GM21619 (cell line): ENCODE measurements around the gene RHOV.
A peak's percentile ranks its signal among the peaks of the same experiment; 100 is the strongest.

ENCODE experiments used
- ATAC-seq: cut with Tn5 transposase; IDR thresholded peaks from one replicate; pipeline ENCODE4 v1.9.1; 2021; ENCODE audit not compliant: unreplicated experiment

The RHOV gene

DNA sequence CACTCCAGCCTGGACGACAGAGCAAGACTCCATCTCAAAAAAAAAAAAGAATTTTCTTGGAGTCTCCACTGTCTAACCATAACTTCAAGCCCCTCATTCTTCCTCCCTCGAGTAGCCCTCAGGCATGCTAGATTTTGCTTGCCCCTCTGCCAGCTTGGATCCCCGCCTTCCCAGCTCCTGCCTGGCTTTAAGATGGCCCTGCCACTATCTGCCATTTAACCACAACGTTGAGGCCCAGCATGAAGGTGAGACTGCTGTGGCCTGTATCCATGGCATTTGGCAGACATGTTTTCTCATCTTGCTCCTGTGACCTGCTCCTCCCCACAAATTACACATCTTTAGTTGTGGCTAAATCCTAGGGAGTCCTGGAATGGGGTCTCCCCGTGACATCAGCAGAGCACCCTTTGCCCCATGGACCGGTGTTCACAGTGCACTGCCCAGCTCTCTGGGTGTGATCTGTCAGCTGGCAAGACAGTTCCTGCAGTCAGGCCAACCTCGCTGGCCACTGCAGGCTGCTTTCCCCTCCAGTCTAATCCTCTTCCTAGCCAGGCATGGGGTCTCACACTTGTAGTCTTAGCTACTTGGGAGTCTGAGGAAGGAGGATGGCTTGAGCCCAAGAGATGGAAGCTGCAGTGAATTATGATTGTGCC lies 30.6 kb upstream of the RHOV start:
- ATAC-seq, result no peak

DNA sequence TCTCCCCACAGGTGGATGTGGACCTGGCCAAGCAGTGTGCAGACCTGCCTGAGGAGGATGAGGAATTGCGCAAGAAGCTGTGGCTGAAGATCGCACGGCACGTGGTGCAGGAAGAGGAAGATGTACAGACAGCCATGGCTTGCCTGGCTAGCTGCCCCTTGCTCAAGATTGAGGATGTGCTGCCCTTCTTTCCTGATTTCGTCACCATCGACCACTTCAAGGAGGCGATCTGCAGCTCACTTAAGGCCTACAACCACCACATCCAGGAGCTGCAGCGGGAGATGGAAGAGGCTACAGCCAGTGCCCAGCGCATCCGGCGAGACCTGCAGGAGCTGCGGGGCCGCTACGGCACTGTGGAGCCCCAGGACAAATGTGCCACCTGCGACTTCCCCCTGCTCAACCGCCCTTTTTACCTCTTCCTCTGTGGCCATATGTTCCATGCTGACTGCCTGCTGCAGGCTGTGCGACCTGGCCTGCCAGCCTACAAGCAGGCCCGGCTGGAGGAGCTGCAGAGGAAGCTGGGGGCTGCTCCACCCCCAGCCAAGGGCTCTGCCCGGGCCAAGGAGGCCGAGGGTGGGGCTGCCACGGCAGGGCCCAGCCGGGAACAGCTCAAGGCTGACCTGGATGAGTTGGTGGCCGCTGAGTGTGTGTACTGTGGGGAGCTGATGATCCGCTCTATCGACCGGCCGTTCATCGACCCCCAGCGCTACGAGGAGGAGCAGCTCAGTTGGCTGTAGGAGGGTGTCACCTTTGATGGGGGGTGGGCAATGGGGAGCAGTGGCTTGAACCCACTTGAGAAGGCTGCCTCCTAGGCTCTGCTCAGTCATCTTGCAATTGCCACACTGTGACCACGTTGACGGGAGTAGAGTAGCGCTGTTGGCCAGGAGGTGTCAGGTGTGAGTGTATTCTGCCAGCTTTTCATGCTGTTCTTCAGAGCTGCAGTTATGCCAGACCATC lies 28.8 kb upstream of the RHOV start:
- ATAC-seq, result no peak

DNA sequence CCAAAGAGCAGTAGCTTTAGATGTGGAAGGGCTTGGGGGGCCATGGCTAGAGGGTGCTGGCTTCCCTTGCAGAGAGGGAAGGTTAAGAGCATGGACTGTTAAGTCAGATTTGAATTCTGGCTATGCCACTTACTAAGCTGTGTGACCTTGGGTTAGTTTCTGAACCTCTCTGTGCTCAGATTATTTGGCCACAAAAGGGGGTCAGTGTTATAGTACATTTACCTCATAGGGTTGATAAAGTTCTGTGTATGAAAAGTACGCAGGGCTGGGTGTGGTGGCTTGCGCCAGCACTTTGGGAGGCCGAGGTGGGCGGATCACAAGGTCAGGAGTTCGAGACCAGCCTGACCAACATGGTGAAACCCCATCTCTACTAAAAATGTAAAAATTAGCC lies 27.0 kb upstream of the RHOV start:
- no peak for ATAC-seq

DNA sequence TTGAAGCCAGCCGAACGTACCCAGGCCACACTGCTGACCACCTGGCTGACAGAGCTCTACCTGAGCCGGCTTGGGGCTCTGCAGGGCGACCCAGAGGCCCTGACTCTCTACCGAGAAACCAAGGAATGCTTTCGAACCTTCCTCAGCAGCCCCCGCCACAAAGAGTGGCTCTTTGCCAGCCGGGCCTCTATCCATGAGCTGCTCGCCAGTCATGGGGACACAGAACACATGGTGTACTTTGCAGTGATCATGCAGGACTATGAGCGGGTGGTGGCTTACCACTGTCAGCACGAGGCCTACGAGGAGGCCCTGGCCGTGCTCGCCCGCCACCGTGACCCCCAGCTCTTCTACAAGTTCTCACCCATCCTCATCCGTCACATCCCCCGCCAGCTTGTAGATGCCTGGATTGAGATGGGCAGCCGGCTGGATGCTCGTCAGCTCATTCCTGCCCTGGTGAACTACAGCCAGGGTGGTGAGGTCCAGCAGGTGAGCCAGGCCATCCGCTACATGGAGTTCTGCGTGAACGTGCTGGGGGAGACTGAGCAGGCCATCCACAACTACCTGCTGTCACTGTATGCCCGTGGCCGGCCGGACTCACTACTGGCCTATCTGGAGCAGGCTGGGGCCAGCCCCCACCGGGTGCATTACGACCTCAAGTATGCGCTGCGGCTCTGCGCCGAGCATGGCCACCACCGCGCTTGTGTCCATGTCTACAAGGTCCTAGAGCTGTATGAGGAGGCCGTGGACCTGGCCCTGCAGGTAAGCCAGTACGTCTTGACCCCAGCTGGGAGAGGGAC lies 26.4 kb upstream of the RHOV start:
- ATAC-seq, result no peak

DNA sequence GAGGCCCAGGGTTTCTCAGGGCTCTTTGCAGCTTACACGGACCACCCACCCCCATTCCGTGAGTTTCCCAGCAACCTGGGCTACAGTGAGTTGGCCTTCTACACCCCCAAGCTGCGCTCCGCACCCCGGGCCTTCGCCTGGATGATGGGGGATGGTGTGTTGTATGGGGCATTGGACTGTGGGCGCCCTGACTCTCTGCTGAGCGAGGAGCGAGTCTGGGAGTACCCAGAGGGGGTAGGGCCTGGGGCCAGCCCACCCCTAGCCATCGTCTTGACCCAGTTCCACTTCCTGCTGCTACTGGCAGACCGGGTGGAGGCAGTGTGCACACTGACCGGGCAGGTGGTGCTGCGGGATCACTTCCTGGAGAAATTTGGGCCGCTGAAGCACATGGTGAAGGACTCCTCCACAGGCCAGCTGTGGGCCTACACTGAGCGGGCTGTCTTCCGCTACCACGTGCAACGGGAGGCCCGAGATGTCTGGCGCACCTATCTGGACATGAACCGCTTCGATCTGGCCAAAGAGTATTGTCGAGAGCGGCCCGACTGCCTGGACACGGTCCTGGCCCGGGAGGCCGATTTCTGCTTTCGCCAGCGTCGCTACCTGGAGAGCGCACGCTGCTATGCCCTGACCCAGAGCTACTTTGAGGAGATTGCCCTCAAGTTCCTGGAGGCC lies 25.6 kb upstream of the RHOV start:
- no peak for ATAC-seq

DNA sequence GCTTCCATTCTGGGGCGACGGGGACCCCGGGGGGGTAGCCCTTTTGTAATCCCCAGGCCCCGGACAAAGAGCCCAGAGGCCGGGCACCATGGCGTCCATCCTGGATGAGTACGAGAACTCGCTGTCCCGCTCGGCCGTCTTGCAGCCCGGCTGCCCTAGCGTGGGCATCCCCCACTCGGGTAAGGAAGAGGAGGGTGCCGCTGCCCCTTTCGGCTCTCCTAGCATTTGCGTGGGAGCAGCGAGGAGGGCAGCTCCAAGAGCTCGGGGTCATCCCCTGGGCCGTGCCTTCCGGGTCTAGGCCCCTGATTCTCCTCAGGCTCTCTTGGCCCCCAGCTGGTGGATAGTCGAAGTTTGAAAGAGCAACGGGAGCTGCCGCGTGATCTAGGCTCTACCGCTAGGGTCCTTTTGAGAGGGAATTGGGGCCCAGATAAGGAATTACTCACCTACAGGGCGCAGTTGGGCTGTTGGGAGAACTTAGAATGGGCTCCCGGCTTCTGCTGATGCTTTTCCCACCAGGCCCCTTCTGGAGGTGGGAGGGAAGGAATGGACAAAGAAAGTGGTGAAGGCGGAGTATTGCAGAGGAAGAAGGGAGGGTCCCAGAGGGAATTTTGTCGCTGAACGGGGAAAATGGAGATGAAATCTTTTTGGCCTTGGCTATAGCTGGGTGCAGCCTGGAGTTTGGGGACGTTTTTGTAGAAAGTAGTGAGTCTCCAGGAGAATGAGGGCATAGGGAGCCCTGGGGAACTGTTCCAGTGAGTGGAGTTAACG lies 20.8 kb upstream of the RHOV start:
- ATAC-seq, result peak; percentile 27

DNA sequence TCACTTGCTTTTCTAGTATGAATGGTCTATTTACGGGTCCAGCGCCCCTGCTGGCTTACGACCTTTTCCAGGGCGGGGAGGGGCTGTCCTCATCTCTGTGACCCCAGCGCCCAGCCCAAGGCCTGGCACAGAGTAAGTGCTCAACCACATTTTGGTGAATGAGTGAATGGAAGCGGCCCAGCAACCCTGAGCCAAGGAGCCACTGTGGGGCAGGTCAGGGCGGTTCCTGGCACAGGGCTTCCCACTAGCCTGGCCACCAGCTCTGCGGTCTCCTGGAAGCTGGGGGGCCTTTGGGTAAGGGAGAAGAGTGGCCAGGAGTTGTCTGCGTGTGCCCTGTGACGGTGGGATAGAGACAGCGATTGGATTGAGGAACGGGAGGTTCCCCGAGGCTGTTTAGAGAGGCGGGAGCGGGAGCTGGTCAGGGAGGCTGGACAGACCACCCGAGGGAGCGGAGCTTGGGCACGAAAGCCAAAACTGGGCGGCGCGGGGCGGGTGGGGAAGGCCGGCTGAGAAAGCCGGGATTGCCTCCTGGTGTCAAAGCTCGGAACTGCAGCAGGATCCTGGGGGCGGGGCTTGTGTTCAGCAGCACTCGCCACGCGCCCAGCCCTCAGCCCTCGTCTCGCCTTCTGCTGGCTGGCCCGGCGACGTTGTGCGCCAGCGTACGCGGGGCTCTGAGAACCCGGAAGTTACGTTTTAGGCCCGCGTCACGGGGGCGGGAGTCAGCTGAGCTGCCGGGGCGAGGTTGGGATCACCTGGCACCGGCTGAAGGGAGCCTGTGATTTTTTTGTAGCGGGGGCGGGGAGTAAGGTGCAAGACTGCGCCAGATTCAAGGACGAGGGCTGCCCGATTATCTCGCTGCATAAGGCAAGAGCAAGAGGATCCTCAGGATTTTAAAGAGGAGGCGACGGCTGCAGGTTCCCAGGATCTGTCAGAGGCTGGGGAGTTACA lies 20.0 kb upstream of the RHOV start, which contains the start of gene VPS18:
VPS18 (plus strand) TSS at position 718 of the 948 bp plus-strand sequence. CDS start 319 bp downstream, outside the sequence.
- peak; percentile 76 for ATAC-seq

DNA sequence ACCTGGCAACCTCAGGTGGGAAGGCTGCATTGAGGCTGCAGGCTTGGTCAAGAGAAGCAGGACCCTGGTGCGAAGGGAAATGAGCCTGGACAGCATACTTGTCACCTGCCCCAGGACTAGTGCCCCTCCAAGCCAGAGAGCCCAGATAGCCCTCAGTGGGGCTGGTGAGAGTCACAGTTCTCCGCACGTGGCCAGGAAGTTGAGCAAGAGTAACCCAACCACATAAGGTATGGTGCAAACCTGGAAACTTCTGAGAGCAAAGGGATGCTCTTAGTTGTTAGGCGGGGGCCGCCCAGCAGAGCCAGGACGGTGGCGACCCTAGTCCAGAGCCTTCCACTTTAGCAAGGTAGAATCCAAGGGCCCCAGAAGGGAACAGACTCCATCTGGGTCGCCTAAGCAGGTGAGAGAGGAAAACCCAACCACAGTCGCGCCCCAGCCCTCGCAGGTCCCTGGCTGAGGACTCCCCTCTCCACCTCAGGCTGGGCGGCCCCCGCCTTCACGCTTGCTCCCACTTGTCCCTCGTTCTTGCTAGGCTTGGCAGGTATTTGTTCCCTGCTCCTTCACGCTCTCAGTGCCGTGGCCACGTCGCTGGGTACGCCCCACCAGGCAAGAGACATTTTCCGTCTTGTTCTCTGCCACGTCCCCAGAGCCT lies 19.1 kb upstream of the RHOV start:
- no peak for ATAC-seq

DNA sequence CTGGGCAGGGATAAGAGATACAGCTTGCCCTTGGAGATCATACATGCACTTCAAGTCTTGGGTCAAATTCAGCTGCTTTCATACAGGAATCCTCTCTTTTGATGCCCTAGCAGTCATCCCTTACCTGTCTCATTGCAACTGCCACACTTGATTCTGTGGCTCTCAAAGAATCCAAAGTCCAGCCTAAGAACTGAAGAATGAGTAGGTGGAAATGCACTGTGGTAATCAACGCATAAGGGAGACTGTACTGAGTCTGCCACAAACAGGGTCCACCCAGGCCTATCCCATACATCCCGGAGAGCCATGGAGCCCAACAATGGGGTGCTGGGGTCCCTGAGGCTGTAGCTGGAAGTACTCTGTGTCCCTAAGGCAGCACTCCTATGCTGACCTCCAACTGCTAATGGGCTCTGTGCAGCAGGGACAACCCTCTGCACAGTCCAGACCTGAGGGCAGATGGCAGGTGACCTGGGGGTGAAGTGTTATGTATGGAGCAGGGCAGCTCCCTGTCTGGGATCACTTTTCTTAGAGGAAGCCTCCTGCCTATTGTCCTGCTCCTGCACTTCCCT lies 18.5 kb upstream of the RHOV start:
- no peak for ATAC-seq

DNA sequence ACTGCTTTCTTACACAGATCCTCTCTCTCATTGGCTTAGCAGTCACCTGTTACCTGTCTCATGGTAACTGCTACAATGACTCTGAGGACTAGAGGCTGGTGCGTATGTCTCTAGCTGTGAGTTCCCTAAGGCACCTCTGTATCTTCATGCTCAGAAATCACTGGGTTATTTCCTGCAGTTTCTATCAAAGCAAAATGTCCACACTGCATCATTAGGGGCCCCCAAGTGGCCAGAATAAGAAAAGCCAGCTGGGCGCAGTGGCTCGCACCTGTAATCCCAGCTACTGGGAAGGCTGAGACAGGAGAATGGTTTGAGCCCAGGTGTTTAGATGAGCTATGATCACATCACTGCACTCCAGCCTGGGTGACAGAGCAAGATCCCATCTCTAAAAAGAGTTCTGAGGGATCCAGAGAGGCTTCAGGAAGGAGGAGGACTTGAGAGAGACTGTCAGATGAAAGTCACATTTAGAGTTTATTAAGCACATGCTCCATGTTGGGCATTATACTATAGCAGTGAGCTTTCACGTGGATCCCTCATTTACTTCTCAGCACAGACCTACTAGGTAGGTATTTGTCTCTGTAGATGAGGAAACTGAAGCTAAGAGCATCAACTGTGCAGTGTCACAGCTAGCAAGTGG lies 17.9 kb upstream of the RHOV start:
- ATAC-seq, result no peak

DNA sequence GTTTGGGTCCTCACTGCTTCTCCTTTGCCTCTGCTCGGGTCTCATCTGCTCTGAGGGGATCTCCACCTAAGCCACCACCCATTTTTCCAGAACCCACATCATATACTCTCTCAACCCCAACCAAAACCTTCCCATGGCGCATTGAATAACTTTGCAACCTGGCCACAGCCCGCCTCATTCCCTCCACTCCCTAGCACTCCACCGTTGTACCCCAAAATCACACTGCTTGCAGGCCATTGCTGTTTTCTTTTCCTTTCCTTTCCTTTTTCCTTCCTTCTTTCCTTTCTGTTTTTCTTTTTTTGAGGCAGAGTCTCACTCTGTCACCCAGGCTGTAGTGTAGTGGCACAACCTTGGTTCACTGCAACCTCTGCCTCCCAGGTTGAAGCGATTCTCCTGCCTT lies 17.1 kb upstream of the RHOV start:
- ATAC-seq, result no peak

DNA sequence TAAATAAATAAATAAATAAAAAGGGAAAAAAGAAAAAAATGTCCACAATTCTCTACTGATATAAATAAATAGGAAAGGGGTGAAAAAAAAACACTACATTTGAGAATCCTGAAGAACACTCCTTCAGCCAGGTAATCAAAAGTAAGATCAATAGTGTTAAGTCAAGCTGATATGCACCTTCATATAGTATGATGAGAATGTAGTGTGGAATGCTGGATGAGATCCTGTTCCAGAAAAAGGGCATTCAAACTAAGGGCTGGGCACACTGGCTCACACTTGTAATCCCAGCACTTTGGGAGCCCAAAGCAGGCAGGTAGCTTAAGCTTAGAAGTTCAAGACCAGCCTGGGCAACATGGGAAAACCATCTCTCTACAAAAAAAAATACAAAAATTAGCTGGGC lies 15.1 kb upstream of the RHOV start:
- ATAC-seq, result no peak

DNA sequence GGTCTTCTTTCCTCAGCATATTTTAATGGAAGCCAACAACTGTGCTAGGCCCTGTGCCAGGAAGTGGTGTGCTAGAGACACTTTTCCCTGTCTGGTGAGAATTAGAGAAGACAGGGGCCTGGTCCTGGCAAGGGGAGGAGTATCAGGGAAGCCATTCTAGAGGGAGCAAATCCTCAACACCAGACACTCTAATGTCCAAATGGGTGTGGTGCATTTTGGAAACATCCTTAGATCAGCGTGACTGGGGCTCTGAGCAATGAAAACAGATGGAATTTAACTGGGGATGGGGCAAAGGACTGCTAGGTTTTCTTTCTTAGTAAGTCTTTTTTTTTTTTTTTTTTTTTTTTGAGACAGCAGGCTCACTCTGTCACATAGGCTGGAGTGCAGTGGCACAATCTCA lies 12.6 kb upstream of the RHOV start:
- no peak for ATAC-seq

DNA sequence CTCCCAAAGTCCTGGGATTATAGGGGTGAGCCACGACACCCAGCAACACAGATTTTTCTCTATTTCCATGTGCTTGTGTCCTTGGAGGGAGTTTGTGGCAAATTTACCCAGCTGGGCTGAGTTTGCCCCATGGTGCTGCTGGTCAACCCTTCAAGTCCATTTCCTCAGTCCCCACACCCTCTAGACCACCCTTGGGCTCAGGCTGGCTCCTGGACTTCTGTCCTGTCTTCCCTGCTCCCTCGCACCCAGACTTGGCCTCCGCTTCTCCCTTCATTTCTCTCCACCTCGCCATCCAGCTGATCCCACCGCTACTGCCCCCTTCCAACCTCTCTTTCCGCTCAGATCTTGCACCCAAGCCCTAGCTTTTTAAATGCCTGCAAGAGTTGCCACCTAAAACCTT lies 7.3 kb upstream of the RHOV start:
- ATAC-seq, result no peak

DNA sequence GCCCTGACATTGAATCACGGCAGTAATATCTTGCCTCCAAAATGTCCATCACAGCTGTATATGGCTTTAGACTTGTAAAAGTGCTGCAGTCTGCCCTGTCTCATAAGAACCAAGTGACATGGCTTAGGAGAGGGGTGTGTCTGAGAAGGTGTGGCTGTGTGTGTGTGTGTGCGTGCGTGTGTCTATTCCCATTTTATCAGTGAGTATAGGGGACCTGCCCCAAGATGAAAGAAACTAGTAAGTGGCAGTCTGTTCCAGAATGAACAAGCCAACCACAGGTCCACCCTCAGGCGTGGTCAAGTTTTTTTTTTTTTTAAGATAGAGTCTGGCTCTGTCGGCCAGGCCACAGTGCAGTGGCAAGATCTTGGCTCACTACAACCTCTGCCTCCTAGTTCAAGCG lies 5.6 kb upstream of the RHOV start:
- ATAC-seq, result no peak

DNA sequence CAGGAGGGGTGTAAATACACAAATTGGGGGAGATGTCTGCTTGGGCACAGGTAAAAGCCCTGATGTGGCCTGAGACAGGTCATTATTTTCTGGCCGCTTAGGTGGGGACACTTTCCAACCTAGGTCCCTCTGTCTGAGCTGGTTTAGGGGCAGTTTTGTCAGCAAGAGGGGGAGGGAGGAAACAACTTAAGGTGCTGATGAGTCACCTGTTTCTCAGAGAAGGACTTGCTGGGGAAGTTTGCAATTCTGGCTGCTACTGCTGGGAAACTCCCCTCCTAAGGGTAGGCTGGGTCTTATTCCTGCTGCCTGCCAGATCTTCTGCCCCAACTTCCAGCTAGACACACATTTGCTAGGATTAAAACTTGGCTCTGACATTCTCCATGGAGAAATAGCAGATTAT lies 4.8 kb upstream of the RHOV start:
- peak; percentile 43 for ATAC-seq

DNA sequence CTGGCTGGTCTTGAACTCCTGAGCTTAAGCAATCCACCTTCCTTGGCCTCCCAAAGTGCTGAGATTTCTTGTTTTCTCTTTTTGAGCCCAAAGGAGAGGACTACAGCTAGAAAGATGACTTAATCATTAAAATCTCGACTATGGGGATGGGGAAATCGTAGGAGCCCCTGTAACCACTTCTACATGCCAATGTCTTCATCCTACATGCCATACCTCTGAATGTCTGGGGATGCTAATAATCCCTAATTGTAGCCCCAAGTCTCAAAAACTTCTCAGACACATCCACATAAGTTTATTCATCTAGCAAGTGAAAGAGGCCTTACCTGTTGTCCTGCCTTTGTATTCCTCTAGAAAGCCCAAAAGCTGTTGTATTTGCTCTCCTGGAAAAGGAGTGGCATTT lies 3.7 kb upstream of the RHOV start:
- ATAC-seq, result no peak
